Osteoblast (primary cell): ENCODE data around the gene NUP54. TPM values are rescaled to one million over a fixed set of nuclear protein-coding genes. Genes with fewer than 3 reads are reported as not detected.
A peak's percentile ranks its signal among the peaks of the same experiment; 100 is the strongest.

Experiments
- DNase-seq: peaks from one replicate; pipeline ENCODE4 v3.0.0; 2011; ENCODE audit warnings: low spot score, mixed read lengths; ENCODE audit not compliant: insufficient read length; ENCODE audit errors: missing footprints
- H2AFZ ChIP-seq: 2 replicates; pipeline ENCODE4 v1.6.0; 2011; ENCODE audit warnings: mild to moderate bottlenecking, low read length
- H3K27ac ChIP-seq: 2 replicates; pipeline ENCODE4 v1.5.1; 2011; ENCODE audit warnings: mild to moderate bottlenecking, low read depth, low read length, moderate library complexity
- H3K27me3 ChIP-seq: 2 replicates; pipeline ENCODE4 v1.6.0; 2012; ENCODE audit warnings: mild to moderate bottlenecking, control low read depth, inconsistent platforms, low read length, moderate library complexity; ENCODE audit not compliant: insufficient read depth
- H3K36me3 ChIP-seq: 2 replicates; pipeline ENCODE4 v1.5.1; 2011; ENCODE audit warnings: mild to moderate bottlenecking, low read length, control low read depth, moderate library complexity; ENCODE audit not compliant: insufficient read depth
- H3K4me1 ChIP-seq: 2 replicates; pipeline ENCODE4 v1.5.1; 2011; ENCODE audit warnings: mild to moderate bottlenecking, low read length, control low read depth, moderate library complexity; ENCODE audit not compliant: insufficient read depth
- H3K4me2 ChIP-seq: 2 replicates; pipeline ENCODE4 v1.6.0; 2011; ENCODE audit warnings: mild to moderate bottlenecking, low read length; ENCODE audit not compliant: insufficient read depth
- H3K4me3 ChIP-seq: fragments of 200-600 bp; sonication (generic); 3 replicates; pipeline ENCODE4 v1.5.1; 2012; ENCODE audit warnings: mild to moderate bottlenecking, low read length, inconsistent platforms; ENCODE audit not compliant: insufficient read depth
- H3K79me2 ChIP-seq: 2 replicates; pipeline ENCODE4 v1.6.0; 2012; ENCODE audit warnings: mild to moderate bottlenecking, low read length, control low read depth, inconsistent platforms; ENCODE audit not compliant: insufficient read depth
- H3K9me3 ChIP-seq: 2 replicates; pipeline ENCODE4 v1.5.1; 2011; ENCODE audit warnings: low read depth, low read length, control low read depth
- H4K20me1 ChIP-seq: 2 replicates; pipeline ENCODE4 v1.6.0; 2012; ENCODE audit warnings: mild to moderate bottlenecking, low read length, control low read depth; ENCODE audit not compliant: insufficient read depth
- total RNA-seq: library from RNA; depleted of rRNA; stranded (reverse); fragments of >200 nt; gene quantifications from 2 replicates; pipeline ENCODE4 v1.2.3, GENCODE V29; 2012
- TF ChIP-seq, protein P1 (sequence below): IDR thresholded peaks from 2 replicates; pipeline ENCODE4 v1.5.1; 2011; ENCODE audit warnings: mild to moderate bottlenecking, low read depth, low read length, moderate library complexity; ENCODE audit errors: extremely low read depth

Gene NUP54
- total RNA-seq, 1 donor, result 52.8 TPM

DNA sequence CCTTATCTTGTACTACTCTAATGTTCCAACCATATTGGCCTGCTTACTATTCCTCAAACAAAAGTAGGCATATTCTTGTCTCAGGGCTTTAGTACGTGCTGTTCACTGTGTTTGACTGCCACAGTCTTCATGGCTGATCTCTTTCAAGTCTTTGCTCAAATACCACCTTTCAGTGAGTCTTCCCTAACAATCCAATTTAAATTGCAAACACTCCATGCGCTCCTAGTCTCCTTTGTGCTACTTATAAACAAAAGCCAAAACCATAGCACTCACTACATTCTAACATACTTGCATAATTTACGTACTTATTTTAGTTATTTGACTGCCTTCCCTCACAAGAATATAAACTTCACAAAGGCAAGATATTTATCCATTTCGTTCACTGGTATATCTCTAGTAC is 75.4 kb downstream of the NUP54 start:
- Histone ChIP-seq H3K4me3 (no peak overlapping the region), H3K79me2 (no peaks in the 10 kb centered on the region), H3K27ac (no peak overlapping the region), H3K9me3 (no peaks in the 10 kb centered on the region), H3K4me2 (no peak overlapping the region), H4K20me1 (no peaks in the 10 kb centered on the region), H2AFZ (no peak overlapping the region), H3K4me1 (no peaks in the 10 kb centered on the region), H3K36me3 (no peaks in the 10 kb centered on the region), H3K27me3 (no peaks in the 10 kb centered on the region)
- no peak for DNase-seq
- TF ChIP-seq, protein P1, sequence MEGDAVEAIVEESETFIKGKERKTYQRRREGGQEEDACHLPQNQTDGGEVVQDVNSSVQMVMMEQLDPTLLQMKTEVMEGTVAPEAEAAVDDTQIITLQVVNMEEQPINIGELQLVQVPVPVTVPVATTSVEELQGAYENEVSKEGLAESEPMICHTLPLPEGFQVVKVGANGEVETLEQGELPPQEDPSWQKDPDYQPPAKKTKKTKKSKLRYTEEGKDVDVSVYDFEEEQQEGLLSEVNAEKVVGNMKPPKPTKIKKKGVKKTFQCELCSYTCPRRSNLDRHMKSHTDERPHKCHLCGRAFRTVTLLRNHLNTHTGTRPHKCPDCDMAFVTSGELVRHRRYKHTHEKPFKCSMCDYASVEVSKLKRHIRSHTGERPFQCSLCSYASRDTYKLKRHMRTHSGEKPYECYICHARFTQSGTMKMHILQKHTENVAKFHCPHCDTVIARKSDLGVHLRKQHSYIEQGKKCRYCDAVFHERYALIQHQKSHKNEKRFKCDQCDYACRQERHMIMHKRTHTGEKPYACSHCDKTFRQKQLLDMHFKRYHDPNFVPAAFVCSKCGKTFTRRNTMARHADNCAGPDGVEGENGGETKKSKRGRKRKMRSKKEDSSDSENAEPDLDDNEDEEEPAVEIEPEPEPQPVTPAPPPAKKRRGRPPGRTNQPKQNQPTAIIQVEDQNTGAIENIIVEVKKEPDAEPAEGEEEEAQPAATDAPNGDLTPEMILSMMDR, result no peak

DNA sequence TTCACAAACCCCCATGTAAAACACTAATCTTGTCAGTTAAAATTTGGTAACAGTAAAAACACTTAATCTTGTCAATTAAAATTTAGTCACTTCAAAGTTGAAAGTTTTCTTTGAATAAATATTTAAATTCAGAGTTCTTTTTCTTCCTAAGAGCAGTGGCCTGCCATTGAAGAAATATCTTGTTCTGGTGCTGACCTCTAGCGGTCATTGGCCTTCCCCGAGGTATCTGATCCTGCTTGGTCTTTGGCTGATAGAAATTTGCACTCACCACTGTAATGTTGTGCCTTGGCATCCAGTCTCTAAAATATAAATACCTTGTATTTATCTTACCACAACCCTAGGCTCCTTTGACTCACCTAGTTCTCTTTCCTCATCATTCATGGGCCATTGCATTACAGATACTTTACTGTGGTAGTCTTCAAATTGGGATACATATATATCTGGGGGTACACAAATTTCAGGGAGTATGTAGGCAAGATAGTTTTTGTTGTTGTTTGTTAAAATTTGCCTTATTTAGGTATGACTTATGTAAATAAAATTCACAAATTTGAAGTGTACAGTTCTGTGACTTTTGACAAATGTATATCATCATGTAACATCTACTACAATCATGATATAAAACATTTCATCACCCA is 80.4 kb downstream of the NUP54 start:
- peak; percentile 63 for DNase-seq

DNA sequence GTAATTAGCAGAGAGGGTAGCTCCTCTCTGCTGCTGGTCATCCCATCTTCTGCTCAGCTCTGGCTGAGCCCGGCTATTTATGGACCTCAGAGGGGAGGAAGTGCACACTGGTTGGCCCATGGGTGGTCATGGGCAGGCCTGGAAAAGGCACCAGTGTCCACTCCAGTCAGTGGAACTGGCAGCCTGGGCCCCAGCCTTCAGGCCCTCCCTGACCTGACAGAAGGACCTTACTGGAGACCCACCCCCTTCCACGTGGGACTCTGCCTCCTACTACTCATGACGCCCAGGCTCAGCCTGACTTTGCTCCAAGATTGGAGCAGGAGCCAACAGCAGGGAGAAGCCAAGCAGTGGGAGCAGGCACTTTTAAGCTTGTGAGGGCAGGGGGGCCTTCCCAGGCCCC is 81.7 kb downstream of the NUP54 start:
- H3K79me2 ChIP-seq, result no peaks in the 10 kb centered on the region
- H3K4me2 ChIP-seq, result no peak overlapping the region
- no peaks in the 10 kb centered on the region for H3K36me3 ChIP-seq
- H3K9me3 ChIP-seq, result no peaks in the 10 kb centered on the region
- H3K4me1 ChIP-seq, result no peaks in the 10 kb centered on the region
- H3K27ac ChIP-seq, result no peak overlapping the region
- TF ChIP-seq, protein P1, result no peak
- H4K20me1 ChIP-seq, result no peaks in the 10 kb centered on the region
- DNase-seq, result no peak
- no peak overlapping the region for H3K4me3 ChIP-seq
- peaks cover 4% of the 10 kb centered on the region for H3K27me3 ChIP-seq
- H2AFZ ChIP-seq, result no peak overlapping the region

More for the DNA sequence above, 80.4 kb downstream of the NUP54 start:
- H4K20me1 ChIP-seq, result no peaks in the 10 kb centered on the region
- TF ChIP-seq, protein P1, result peak; percentile 92
- H2AFZ ChIP-seq, result no peak overlapping the region
- H3K4me1 ChIP-seq, result no peaks in the 10 kb centered on the region
- H3K27me3 ChIP-seq, result no peaks in the 10 kb centered on the region
- H3K36me3 ChIP-seq, result no peaks in the 10 kb centered on the region
- H3K4me2 ChIP-seq, result no peak overlapping the region
- no peaks in the 10 kb centered on the region for H3K79me2 ChIP-seq
- H3K27ac ChIP-seq, result no peak overlapping the region
- H3K9me3 ChIP-seq, result no peaks in the 10 kb centered on the region
- H3K4me3 ChIP-seq, result no peak overlapping the region

Other genes starting within 250 kb of the NUP54 start
- not detected in 2 replicates for gene PPEF2, start 245.9 kb downstream of the NUP54 start, total RNA-seq
- gene NAAA, start 207.4 kb downstream of the NUP54 start, total RNA-seq, result 25.6 and 27.9 TPM in 2 replicates
- gene SDAD1, start 157.5 kb downstream of the NUP54 start, total RNA-seq, result 36.2 and 41.5 TPM in 2 replicates
- gene CXCL9, start 140.9 kb downstream of the NUP54 start, total RNA-seq, result not detected in 2 replicates
- gene CXCL10, start 124.9 kb downstream of the NUP54 start, total RNA-seq, result not detected in 2 replicates
- gene CXCL11, start 112.3 kb downstream of the NUP54 start, total RNA-seq, result not detected in 2 replicates
- under 0.01 TPM in 1 of 2 replicates, not detected in the other for gene ART3, start 73.7 kb downstream of the NUP54 start, total RNA-seq
- gene SCARB2, start 65.4 kb upstream of the NUP54 start, total RNA-seq, result 200 and 216 TPM in 2 replicates
- gene FAM47E, start 103.3 kb upstream of the NUP54 start, total RNA-seq, result under 0.01 and 0.36 TPM in 2 replicates
- 3.6 and 6.5 TPM in 2 replicates for gene STBD1, start 158.3 kb upstream of the NUP54 start, total RNA-seq